MM.1S (cell line): ENCODE data around the gene NAT16.
A peak's percentile ranks its signal among the peaks of the same experiment; 100 is the strongest.
"Not testable (repeated sequence)": the region's sequence is repeated elsewhere in the genome, so short reads cannot be mapped to it uniquely, and the experiment has no call there.

Experiments
- DNase-seq: peaks from one replicate; pipeline ENCODE4 v3.0.0-alpha.2; 2015
- H2AFZ ChIP-seq: fragments of 300-600 bp; sonication (generic); 2 replicates; pipeline ENCODE4 v1.6.0; 2016; ENCODE audit warnings: antibody characterized with exemption, low read length
- H3F3A ChIP-seq: fragments of 300-600 bp; sonication (generic); 2 replicates; pipeline ENCODE4 v1.6.1; 2016; ENCODE audit warnings: mild to moderate bottlenecking, antibody characterized with exemption, low read length, moderate library complexity, mixed read lengths; ENCODE audit not compliant: insufficient read depth
- H3K27ac ChIP-seq: fragments of 300-600 bp; sonication (generic); 2 replicates; pipeline ENCODE4 v1.5.1; 2016; ENCODE audit warnings: mild to moderate bottlenecking, low read length
- H3K27me3 ChIP-seq: fragments of 300-600 bp; sonication (generic); replicated peaks from 2 replicates; pipeline ENCODE4 v1.6.0; 2016; ENCODE audit warnings: low read length; ENCODE audit not compliant: insufficient read depth
- H3K36me3 ChIP-seq: fragments of 300-600 bp; sonication (generic); replicated peaks from 2 replicates; pipeline ENCODE4 v1.6.1; 2016; ENCODE audit warnings: mild to moderate bottlenecking, low read length, mixed read lengths; ENCODE audit not compliant: insufficient read depth
- H3K4me1 ChIP-seq: fragments of 300-600 bp; sonication (generic); 2 replicates; pipeline ENCODE4 v1.6.1; 2016; ENCODE audit warnings: low read length, mixed read lengths
- H3K4me2 ChIP-seq: fragments of 300-600 bp; sonication (generic); 2 replicates; pipeline ENCODE4 v1.6.0; 2016; ENCODE audit warnings: low read depth, low read length
- H3K4me3 ChIP-seq: fragments of 300-600 bp; sonication (generic); 2 replicates; pipeline ENCODE4 v1.5.1; 2016; ENCODE audit warnings: low read length, mixed read lengths
- H3K79me2 ChIP-seq: fragments of 300-600 bp; sonication (generic); 2 replicates; pipeline ENCODE4 v1.6.1; 2016; ENCODE audit warnings: mixed run types, low read length, mixed read lengths
- H3K9ac ChIP-seq: fragments of 300-600 bp; sonication (generic); 2 replicates; pipeline ENCODE4 v1.6.1; 2016; ENCODE audit warnings: low read length, mixed read lengths
- H3K9me2 ChIP-seq: fragments of 300-600 bp; sonication (generic); replicated peaks from 2 replicates; pipeline ENCODE4 v1.6.1; 2016; ENCODE audit warnings: mild to moderate bottlenecking, low read length, mixed read lengths; ENCODE audit not compliant: insufficient read depth
- H3K9me3 ChIP-seq: fragments of 300-600 bp; sonication (generic); replicated peaks from 2 replicates; pipeline ENCODE4 v1.6.1; 2016; ENCODE audit warnings: mild to moderate bottlenecking, low read length, mixed read lengths; ENCODE audit not compliant: insufficient read depth
- H4K20me1 ChIP-seq: fragments of 300-600 bp; sonication (generic); 2 replicates; pipeline ENCODE4 v1.6.1; 2016; ENCODE audit warnings: mild to moderate bottlenecking, low read length, moderate library complexity, mixed read lengths; ENCODE audit not compliant: insufficient read depth
- EZH2 ChIP-seq: fragments of 300-600 bp; sonication (generic); optimal IDR thresholded peaks from 2 replicates; pipeline ENCODE3; 2017; ENCODE audit warnings: low read depth, mild to moderate bottlenecking, antibody characterized with exemption, low read length, mixed read lengths
- EZH2phosphoT487 ChIP-seq: fragments of 300-600 bp; sonication (generic); IDR thresholded peaks from 2 replicates; pipeline ENCODE4 v1.6.1; 2018; ENCODE audit warnings: antibody characterized with exemption, low read length
- TF ChIP-seq, protein P1 (sequence below): fragments of 300-600 bp; sonication (generic); IDR thresholded peaks from 2 replicates; pipeline ENCODE4 v1.5.1; 2016; ENCODE audit warnings: antibody characterized with exemption, low read length, mixed read lengths

NAT16 gene

GRCh38 chr7:101137651-101138212 is 42.4 kb downstream of the NAT16 start:
- Histone ChIP-seq H3K4me2 (peak overlapping the region; percentile 46), H4K20me1 (no peaks in the 10 kb centered on the region), H2AFZ (no peak overlapping the region), H3K9me3 (no peaks in the 10 kb centered on the region), H3K4me1 (peaks cover 6% of the 10 kb centered on the region; the same call in 1 of the 2 replicates), H3K4me3 (no peak overlapping the region), H3K79me2 (no peaks in the 10 kb centered on the region), H3K27ac (no peak overlapping the region), H3K9me2 (no peaks in the 10 kb centered on the region), H3K27me3 (peaks cover 73% of the 10 kb centered on the region), H3K36me3 (no peaks in the 10 kb centered on the region), H3K9ac (no peak overlapping the region), H3F3A (no peaks in the 10 kb centered on the region)
- TF ChIP-seq, protein P1, sequence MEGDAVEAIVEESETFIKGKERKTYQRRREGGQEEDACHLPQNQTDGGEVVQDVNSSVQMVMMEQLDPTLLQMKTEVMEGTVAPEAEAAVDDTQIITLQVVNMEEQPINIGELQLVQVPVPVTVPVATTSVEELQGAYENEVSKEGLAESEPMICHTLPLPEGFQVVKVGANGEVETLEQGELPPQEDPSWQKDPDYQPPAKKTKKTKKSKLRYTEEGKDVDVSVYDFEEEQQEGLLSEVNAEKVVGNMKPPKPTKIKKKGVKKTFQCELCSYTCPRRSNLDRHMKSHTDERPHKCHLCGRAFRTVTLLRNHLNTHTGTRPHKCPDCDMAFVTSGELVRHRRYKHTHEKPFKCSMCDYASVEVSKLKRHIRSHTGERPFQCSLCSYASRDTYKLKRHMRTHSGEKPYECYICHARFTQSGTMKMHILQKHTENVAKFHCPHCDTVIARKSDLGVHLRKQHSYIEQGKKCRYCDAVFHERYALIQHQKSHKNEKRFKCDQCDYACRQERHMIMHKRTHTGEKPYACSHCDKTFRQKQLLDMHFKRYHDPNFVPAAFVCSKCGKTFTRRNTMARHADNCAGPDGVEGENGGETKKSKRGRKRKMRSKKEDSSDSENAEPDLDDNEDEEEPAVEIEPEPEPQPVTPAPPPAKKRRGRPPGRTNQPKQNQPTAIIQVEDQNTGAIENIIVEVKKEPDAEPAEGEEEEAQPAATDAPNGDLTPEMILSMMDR = no peak
- no peak for DNase-seq

DNA sequence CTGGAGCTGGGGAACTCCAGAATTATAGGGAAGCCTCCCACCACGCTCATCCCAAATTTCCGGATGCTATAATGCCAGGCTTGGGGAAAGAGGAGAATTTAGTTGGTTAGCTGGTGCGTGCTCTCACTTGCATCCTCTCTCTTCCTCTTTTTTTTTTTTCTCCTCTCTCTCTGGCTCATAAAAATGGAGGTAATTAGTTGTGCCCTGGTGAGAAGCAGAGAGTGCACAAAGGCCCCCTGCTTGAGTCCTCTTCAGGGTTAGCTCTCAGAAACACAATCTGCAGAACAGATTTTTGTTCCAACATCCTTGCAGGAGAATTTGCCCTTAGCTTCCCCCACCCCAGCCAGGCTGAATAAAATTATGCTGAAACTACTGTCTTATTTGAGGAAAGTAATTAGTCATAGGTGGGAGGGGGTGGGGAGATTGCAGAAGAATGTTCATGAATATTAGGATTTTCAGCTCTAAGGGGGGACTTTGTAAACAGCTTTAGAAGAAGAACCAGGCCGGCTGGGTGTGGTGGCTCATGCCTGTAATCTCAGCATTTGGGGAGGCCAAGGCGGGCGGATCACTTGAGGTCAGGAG is 45.6 kb downstream of the NAT16 start:
- H3K27ac ChIP-seq = no peak overlapping the region
- H3K4me1 ChIP-seq = peaks cover 6% of the 10 kb centered on the region; the same call in 1 of the 2 replicates
- H3K27me3 ChIP-seq = peaks cover 79% of the 10 kb centered on the region
- no peaks in the 10 kb centered on the region for H3K9me3 ChIP-seq
- TF ChIP-seq, protein P1 = no peak
- TF ChIP-seq EZH2phosphoT487 (no peak), EZH2 (no peak)
- H3K9me2 ChIP-seq = no peaks in the 10 kb centered on the region
- no peak overlapping the region for H3K4me3 ChIP-seq
- no peaks in the 10 kb centered on the region for H4K20me1 ChIP-seq
- no peak overlapping the region for H3K9ac ChIP-seq
- H3F3A ChIP-seq = no peaks in the 10 kb centered on the region
- no peak for DNase-seq
- H3K79me2 ChIP-seq = no peaks in the 10 kb centered on the region
- H3K36me3 ChIP-seq = no peaks in the 10 kb centered on the region
- H3K4me2 ChIP-seq = no peak overlapping the region
- H2AFZ ChIP-seq = no peak overlapping the region

DNA sequence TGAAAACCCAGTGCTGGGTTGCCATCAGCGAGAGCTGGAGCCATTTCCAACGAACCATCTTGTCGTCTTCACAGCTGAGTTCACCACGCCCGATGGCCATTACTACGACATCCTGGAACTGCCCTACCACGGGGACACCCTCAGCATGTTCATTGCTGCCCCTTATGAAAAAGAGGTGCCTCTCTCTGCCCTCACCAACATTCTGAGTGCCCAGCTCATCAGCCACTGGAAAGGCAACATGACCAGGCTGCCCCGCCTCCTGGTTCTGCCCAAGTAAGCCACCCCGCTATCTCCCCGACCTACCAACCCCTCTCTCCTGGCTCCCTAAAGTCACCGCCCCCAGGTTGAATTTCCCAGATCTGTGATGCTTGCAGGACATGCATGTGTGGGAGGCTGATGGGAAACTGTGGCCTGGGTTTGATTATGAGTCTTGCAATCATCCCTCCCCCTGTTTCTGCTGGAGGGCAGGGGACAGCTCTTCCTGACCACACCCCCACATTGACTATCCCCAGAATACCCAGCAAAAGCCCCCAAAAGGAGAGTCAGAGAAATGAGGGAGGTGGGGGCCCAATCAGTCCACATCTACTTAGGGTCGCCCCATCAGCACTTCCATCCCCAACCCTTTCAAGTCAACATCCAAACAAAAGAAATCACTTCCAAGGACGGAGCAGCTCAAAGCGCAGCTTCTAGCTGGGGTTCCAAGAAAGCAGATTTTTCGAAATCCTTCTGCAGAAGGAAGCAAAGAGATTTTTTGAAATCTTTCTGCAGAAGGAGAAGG is 46.3 kb downstream of the NAT16 start:
- H3K4me1 ChIP-seq = peaks cover 6% of the 10 kb centered on the region; the same call in 1 of the 2 replicates
- no peak overlapping the region for H3K4me2 ChIP-seq
- TF ChIP-seq EZH2phosphoT487 = no peak
- TF ChIP-seq, protein P1 = no peak
- H3K79me2 ChIP-seq = no peaks in the 10 kb centered on the region
- no peak for DNase-seq
- H3K9me3 ChIP-seq = no peaks in the 10 kb centered on the region
- no peaks in the 10 kb centered on the region for H3K36me3 ChIP-seq
- no peak overlapping the region for H2AFZ ChIP-seq
- no peak overlapping the region for H3K4me3 ChIP-seq
- no peaks in the 10 kb centered on the region for H3F3A ChIP-seq
- H3K27me3 ChIP-seq = peaks cover 78% of the 10 kb centered on the region
- no peak overlapping the region for H3K9ac ChIP-seq
- no peaks in the 10 kb centered on the region for H4K20me1 ChIP-seq
- H3K27ac ChIP-seq = no peak overlapping the region
- H3K9me2 ChIP-seq = no peaks in the 10 kb centered on the region

GRCh38 chr7:101132626-101133600 is 47.2 kb downstream of the NAT16 start:
- not testable (repeated sequence) for H3K9me2 ChIP-seq, H3K4me1 ChIP-seq, H3K79me2 ChIP-seq, H2AFZ ChIP-seq, H4K20me1 ChIP-seq, H3K4me2 ChIP-seq, H3F3A ChIP-seq, DNase-seq, H3K9ac ChIP-seq, H3K4me3 ChIP-seq, H3K9me3 ChIP-seq, H3K27ac ChIP-seq, H3K36me3 ChIP-seq
- H3K27me3 ChIP-seq = peaks cover 83% of the 10 kb centered on the region
